OCI-LY1 (cell line): ENCODE results near the gene LRRC41.
"Not testable (repeated sequence)": the region's sequence is repeated elsewhere in the genome, so short reads cannot be mapped to it uniquely, and the experiment has no call there.

Source experiments
- CTCF ChIP-seq: fragments of 200-600 bp; sonication (generic), shearing (Covaris generic); IDR thresholded peaks from 2 replicates; pipeline ENCODE4 v1.5.1; 2017; ENCODE audit warnings: mild to moderate bottlenecking, antibody characterized with exemption, low read length, moderate library complexity, mixed read lengths
- EZH2 ChIP-seq: fragments of 200-600 bp; sonication (generic), shearing (Covaris generic); IDR thresholded peaks from 2 replicates; pipeline ENCODE4 v1.8.0; 2017; ENCODE audit warnings: borderline replicate concordance, mixed run types, mild to moderate bottlenecking, antibody characterized with exemption, low read length, moderate library complexity, mixed read lengths

- not testable (repeated sequence) for TF ChIP-seq EZH2, CTCF
Observed at GRCh38 chr1:46328182-46328581, 24.8 kb upstream of the LRRC41 start.
